Transverse colon (tissue), 4 donors: ENCODE measurements around the gene PTPRF. TPM values are rescaled to one million over a fixed set of nuclear protein-coding genes. Genes with fewer than 3 reads are reported as not detected.
"Not testable (repeated sequence)": the region's sequence is repeated elsewhere in the genome, so short reads cannot be mapped to it uniquely, and the experiment has no call there.

Experiments used
- DNase-seq: peaks from one replicate; pipeline ENCODE4 v3.0.0-alpha.2; 2019
- H3K27ac ChIP-seq, 4 donors: fragments of 200-600 bp; sonication (generic); 2 replicates each; pipeline ENCODE4 v1.5.1; 2016 to 2018; ENCODE audit warnings: inconsistent platforms in 4 of 4
- H3K27me3 ChIP-seq: fragments of 200-600 bp; sonication (generic); 2 replicates; pipeline ENCODE4 v1.5.1; 2017; ENCODE audit warnings: inconsistent platforms
- H3K36me3 ChIP-seq, 4 donors: fragments of 200-600 bp; sonication (generic); 2 replicates each; pipeline ENCODE4 v1.5.1; 2017 to 2019; ENCODE audit warnings: inconsistent platforms in 4 of 4
- H3K4me1 ChIP-seq, 4 donors: fragments of 200-600 bp; sonication (generic); 2 replicates each; pipeline ENCODE4 v1.5.1; 2017 to 2020; ENCODE audit warnings: inconsistent platforms in 4 of 4
- H3K4me3 ChIP-seq, 4 donors: fragments of 200-600 bp; sonication (generic); 1 replicate in 1 of 4; 2 replicates in 3 of 4; pipeline versions ENCODE4 v1.5.1 to v1.6.1; 2017 to 2019; ENCODE audit warnings: inconsistent platforms in 4 of 4
- H3K9me3 ChIP-seq, 2 donors: fragments of 200-600 bp; sonication (generic); 2 replicates each; pipeline ENCODE4 v1.5.1; 2017 to 2019; ENCODE audit warnings: inconsistent platforms in 2 of 2
- EP300 ChIP-seq: sonication (generic); formaldehyde crosslinking; IDR thresholded peaks from one replicate; pipeline ENCODE4 v1.6.1; 2017; ENCODE audit warnings: antibody characterized with exemption, low read depth
- POLR2A ChIP-seq: fragments of 450-650 bp; IDR thresholded peaks from one replicate; pipeline ENCODE4 v1.6.1; 2016; ENCODE audit warnings: antibody characterized with exemption, mild to moderate bottlenecking, moderate library complexity
- POLR2AphosphoS5 ChIP-seq, 3 donors: sonication (generic); formaldehyde crosslinking; IDR thresholded peaks; one replicate each; pipeline ENCODE4 v1.6.1; 2016; ENCODE audit warnings: antibody characterized with exemption in 3 of 3
- WGBS, 2 donors: methylation state at CpG; one replicate each; pipeline ENCODE4 v1.1.5; 2018; ENCODE audit warnings: low coverage in 1 of 2; 5-methylcytosine and 5-hydroxymethylcytosine counted together
- in situ Hi-C, 4 donors: fragments of 200-750 bp; cut with MboI; loops; one replicate each; pipeline versions ENCODE4 v1.15.0 to v1.15.1; 2017; ENCODE audit warnings: low sequenced_read_pairs in 3 of 4, low pct_ligation_motif_present in 1 of 4, low pct_unique_long_range_greater_than_20kb in 1 of 4
- intact Hi-C: fragments of 100-400 bp; cut with DNase I; formaldehyde crosslinking; loops from one replicate; pipeline ENCODE4 v1.15.1; 2023; ENCODE audit warnings: low total_unique reads
- total RNA-seq, 4 donors: library from RNA; depleted of rRNA; stranded (reverse); fragments of >200 nt; gene quantifications; one replicate each; pipeline ENCODE4 v1.1.0, GENCODE V29; 2016
- TF ChIP-seq, protein P1 (sequence below), 5 experiments: fragments of 200-600 bp in 3 of 5; fragments of 450-650 bp in 2 of 5; sonication (generic) in 3 of 5; IDR thresholded peaks; 1 replicate in 2 of 5; 2 replicates in 3 of 5; pipeline ENCODE4 v1.5.1; 2016 to 2017; ENCODE audit warnings: antibody characterized with exemption in 5 of 5, inconsistent platforms in 3 of 5, mild to moderate bottlenecking in 2 of 5, moderate library complexity in 1 of 5

PTPRF gene
- total RNA-seq, 4 donors from 2014 or later = 278 to 549 (median 404) TPM

DNA sequence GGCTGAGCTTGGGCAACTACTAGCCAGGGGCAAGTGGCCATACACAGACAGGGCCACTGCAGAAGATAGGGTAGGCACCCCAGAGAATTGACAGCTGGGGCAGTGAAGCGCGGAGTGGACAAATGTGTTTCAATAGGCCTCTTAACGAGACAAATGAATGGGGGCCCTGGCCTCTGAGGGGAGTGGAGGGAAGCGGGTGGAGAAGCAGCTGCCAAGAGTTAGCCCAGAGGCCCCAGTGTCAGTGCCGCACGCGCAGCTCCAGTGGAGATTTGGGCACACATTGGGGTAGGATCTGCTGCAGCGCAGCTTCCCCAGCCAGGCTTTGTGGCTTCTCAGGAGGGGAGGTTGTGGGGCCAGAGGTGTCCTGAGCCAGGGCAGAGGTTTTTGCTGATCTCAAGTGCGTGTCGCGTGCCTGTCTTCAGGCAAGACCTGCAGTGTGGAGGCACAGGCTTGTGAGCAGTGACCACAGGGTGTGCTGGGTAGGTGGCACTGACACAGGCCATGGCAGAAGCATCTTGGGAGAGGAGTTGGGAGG, 16.9 kb downstream of the PTPRF start:
- in situ Hi-C loops (loop anchor here in 1 of 4 donors (25.0 kb wide), 1 partner anchor 390 kb away; the partner anchor contains the start of genes ARTN and IPO13), intact Hi-C loops (no loop called here)
- Histone ChIP-seq H3K9me3 (no peaks in the 10 kb centered on the region), H3K4me1 (peaks cover 80 to 98% (median 94%) of the 10 kb centered on the region in 4 donors), H3K36me3 (no peaks in the 10 kb centered on the region), H3K27me3 (no peaks in the 10 kb centered on the region), H3K27ac (peak overlapping the region; percentile 82 to 94 (median 90)), H3K4me3 (no peak overlapping the region)
- no peak for DNase-seq
- TF ChIP-seq POLR2A (no peak), EP300 (no peak), POLR2AphosphoS5 (IDR thresholded peaks at IDR 0.05) (no peak)
- TF ChIP-seq, protein P1, sequence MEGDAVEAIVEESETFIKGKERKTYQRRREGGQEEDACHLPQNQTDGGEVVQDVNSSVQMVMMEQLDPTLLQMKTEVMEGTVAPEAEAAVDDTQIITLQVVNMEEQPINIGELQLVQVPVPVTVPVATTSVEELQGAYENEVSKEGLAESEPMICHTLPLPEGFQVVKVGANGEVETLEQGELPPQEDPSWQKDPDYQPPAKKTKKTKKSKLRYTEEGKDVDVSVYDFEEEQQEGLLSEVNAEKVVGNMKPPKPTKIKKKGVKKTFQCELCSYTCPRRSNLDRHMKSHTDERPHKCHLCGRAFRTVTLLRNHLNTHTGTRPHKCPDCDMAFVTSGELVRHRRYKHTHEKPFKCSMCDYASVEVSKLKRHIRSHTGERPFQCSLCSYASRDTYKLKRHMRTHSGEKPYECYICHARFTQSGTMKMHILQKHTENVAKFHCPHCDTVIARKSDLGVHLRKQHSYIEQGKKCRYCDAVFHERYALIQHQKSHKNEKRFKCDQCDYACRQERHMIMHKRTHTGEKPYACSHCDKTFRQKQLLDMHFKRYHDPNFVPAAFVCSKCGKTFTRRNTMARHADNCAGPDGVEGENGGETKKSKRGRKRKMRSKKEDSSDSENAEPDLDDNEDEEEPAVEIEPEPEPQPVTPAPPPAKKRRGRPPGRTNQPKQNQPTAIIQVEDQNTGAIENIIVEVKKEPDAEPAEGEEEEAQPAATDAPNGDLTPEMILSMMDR (IDR thresholded peaks at IDR 0.05) = no peak
- 75 to 100% methylated on average over 1 to 11 of the region's 11 CpGs for WGBS, 2 donors

DNA sequence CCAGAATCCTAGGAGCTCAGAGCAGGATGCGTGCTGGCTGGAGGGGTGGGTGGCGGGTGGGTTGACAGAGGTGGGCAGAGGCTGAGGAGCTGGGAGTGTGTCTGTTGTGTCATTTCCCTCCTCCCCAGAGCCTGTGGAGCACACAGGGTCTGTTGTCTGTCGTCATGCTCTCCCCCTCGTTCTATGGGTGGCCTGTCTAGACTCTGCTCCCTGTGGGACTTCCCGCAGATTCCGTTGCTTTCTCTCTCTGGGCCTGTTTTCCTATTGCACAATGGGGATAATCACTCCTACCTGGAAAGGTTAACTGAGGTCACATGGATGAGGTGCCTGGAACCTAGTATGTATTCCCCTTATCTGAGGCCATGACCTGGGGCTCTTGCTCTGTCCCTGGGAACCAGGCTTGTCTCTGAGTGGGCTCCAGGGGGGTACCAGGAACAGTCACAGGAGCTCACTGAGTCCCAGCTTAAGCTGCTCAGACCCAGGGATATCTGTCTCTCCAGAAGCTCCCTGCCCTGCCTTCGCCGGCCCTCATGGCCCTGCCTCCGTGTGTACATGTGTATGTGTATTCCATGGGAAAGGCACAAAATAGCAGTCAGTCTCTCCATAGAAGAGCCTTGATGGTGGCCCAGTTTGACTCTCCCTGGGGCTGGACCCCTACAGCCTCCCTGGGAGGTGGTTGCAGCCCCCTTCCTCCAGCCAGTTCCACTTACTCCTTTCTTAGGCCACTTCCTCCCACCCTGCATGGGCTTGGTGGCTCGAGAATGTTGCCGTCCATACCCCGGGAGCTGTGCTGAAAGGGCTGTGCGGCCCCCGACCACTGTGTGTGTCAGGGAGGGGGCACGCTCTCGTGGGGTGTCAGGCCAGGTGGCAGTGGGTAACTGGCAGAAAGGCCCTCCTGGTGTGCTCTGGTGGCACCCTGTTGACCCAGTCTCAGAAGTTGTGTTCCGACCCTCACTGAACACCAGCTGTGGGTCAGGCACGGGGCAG, 17.9 kb downstream of the PTPRF start:
- intact Hi-C loops = no loop called here
- Histone ChIP-seq H3K9me3 (no peaks in the 10 kb centered on the region), H3K27ac (peak overlapping the region; percentile 82 to 94 (median 90)), H3K4me3 (no peak overlapping the region), H3K27me3 (no peaks in the 10 kb centered on the region), H3K36me3 (no peaks in the 10 kb centered on the region), H3K4me1 (peaks cover 80 to 98% (median 94%) of the 10 kb centered on the region in 4 donors)
- in situ Hi-C loops = loop anchor here in 1 of 4 donors (25.0 kb wide), 1 partner anchor 389 kb away; the partner anchor contains the start of genes ARTN and IPO13
- peak; percentile 41 for DNase-seq
- WGBS, 2 donors = 71 to 84% methylated on average over 5 to 16 of the region's 18 CpGs
- TF ChIP-seq POLR2AphosphoS5 (IDR thresholded peaks at IDR 0.05) = peak in 1 of 3 donors; percentile 20
- TF ChIP-seq POLR2A = no peak

GRCh38 chr1:43549394-43549793, 18.7 kb downstream of the PTPRF start:
- Histone ChIP-seq H3K27ac (peak overlapping the region; percentile 82 to 94 (median 90)), H3K4me1 (peaks cover 72 to 92% (median 86%) of the 10 kb centered on the region in 4 donors), H3K4me3 (peak overlapping the region in 1 of 4 donors; percentile 33)
- H3K27me3 ChIP-seq, H3K36me3 ChIP-seq, DNase-seq, H3K9me3 ChIP-seq, intact Hi-C loops: not testable (repeated sequence)
- in situ Hi-C loops = loop anchor here in 1 of 4 donors (25.0 kb wide), 1 partner anchor 388 kb away; the partner anchor contains the start of genes ARTN and IPO13
- 60 to 67% methylated on average over 2 to 5 of the region's 5 CpGs for WGBS, 2 donors

- Histone ChIP-seq H3K9me3 (no peaks in the 10 kb centered on the region), H3K36me3 (no peaks in the 10 kb centered on the region), H3K27me3 (no peaks in the 10 kb centered on the region), H3K4me3 (peak overlapping the region in 2 of 4 donors; percentile 27 to 33), H3K27ac (peak overlapping the region; percentile 82 to 94 (median 90)), H3K4me1 (peaks cover 66 to 85% (median 80%) of the 10 kb centered on the region in 4 donors)
- TF ChIP-seq POLR2A = peak; percentile 54
- peak; percentile 54 to 75 (median 70) for TF ChIP-seq POLR2AphosphoS5 (IDR thresholded peaks at IDR 0.05)
- TF ChIP-seq EP300 = no peak
- TF ChIP-seq, protein P1 (IDR thresholded peaks at IDR 0.05) = peak in 1 of 5 experiments; percentile 20
- 16 to 30% methylated on average over 5 to 22 of the region's 30 CpGs for WGBS, 2 donors
- intact Hi-C loops = no loop called here
- in situ Hi-C loops = loop anchor here in 1 of 4 donors (25.0 kb wide), 1 partner anchor 387 kb away; the partner anchor contains the start of genes ARTN and IPO13
- DNase-seq = peak; percentile 92
Observed at GRCh38 chr1:43549921-43550597, 19.4 kb downstream of the PTPRF start.
